ENCODE results near the gene ABO.
"Not testable (repeated sequence)": the region's sequence is repeated elsewhere in the genome, so short reads cannot be mapped to it uniquely, and the experiment has no call there.

The ABO gene

GRCh38 chr9:133286523-133286922 lies 11.5 kb upstream of the ABO start:
- DNase-seq: no peak

- no peak for DNase-seq
Observed at GRCh38 chr9:133285252-133285775, 10.3 kb upstream of the ABO start.

- no peak for DNase-seq
Observed at GRCh38 chr9:133284362-133284761, 9.4 kb upstream of the ABO start.

- peak in 1 of 3 donors; percentile 9 for DNase-seq
Observed at GRCh38 chr9:133283255-133284032, 8.4 kb upstream of the ABO start.

GRCh38 chr9:133282464-133283238 lies 7.7 kb upstream of the ABO start:
- peak; percentile 22 to 49 (median 36) for DNase-seq

GRCh38 chr9:133280392-133280791 lies 5.4 kb upstream of the ABO start:
- DNase-seq: peak in 1 of 3 donors; percentile 13

GRCh38 chr9:133278161-133279114 lies 3.4 kb upstream of the ABO start:
- DNase-seq: peak; percentile 6 to 32 (median 31)

- DNase-seq: peak in 1 of 3 donors; percentile 14
Observed at GRCh38 chr9:133277467-133277866, 2.5 kb upstream of the ABO start.

GRCh38 chr9:133276923-133277322 lies 1.9 kb upstream of the ABO start:
- DNase-seq: peak in 1 of 3 donors; percentile 13

- DNase-seq: peak in 1 of 3 donors; percentile 8
Observed at GRCh38 chr9:133276001-133276884, 1.2 kb upstream of the ABO start.

- peak in 1 of 3 donors; percentile 7 for DNase-seq
Observed at GRCh38 chr9:133274236-133275104, 531 bp downstream of the ABO start.

- peak in 1 of 3 donors; percentile 14 for DNase-seq
Observed at GRCh38 chr9:133273819-133274218, 1.2 kb downstream of the ABO start.

GRCh38 chr9:133273098-133273497 lies 1.9 kb downstream of the ABO start:
- DNase-seq: no peak

GRCh38 chr9:133269537-133270362 lies 5.3 kb downstream of the ABO start:
- DNase-seq: no peak

- DNase-seq: not testable (repeated sequence)
Observed at GRCh38 chr9:133269136-133269535, 5.9 kb downstream of the ABO start.

GRCh38 chr9:133268335-133269056 lies 6.5 kb downstream of the ABO start:
- DNase-seq: no peak

- DNase-seq: no peak
Observed at GRCh38 chr9:133264235-133264764, 10.7 kb downstream of the ABO start.

- no peak for DNase-seq
Observed at GRCh38 chr9:133263557-133263956, 11.4 kb downstream of the ABO start.

- no peak for DNase-seq
Observed at GRCh38 chr9:133262226-133262625, 12.8 kb downstream of the ABO start.
